Liver (tissue), 2 donors: Measurements from ENCODE around the gene PIWIL4.

Experiments used
- TF ChIP-seq, protein P1 (sequence below): IDR thresholded peaks from 2 replicates; pipeline ENCODE4 v1.6.1; 2016; ENCODE audit warnings: antibody characterized with exemption, mild to moderate bottlenecking
- TF ChIP-seq, protein P2 (sequence below): fragments of 150-350 bp; IDR thresholded peaks from 2 replicates; pipeline ENCODE4 v1.5.1; 2017; ENCODE audit warnings: improper control_type of control experiment, low read depth, low read length; ENCODE audit not compliant: missing input control
- donor health status: healthy.

DNA sequence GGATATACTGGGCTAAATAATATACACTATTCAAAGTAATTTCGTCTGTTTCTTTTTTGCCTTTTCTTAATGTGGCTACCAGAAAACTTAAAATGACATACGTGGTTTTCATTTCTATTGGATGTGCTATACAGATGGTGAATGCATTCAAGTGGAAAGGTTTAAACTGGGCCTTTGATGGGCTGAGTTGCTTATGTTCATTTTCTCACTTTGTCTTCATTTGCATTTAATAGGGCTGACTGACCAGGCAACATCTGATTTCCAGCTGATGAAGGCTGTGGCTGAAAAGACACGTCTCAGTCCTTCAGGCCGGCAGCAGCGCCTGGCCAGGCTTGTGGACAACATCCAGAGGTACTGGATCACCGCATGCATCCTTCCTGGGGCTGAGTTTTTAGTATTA is 27.9 kb downstream of the PIWIL4 start:
- TF ChIP-seq, protein P1, sequence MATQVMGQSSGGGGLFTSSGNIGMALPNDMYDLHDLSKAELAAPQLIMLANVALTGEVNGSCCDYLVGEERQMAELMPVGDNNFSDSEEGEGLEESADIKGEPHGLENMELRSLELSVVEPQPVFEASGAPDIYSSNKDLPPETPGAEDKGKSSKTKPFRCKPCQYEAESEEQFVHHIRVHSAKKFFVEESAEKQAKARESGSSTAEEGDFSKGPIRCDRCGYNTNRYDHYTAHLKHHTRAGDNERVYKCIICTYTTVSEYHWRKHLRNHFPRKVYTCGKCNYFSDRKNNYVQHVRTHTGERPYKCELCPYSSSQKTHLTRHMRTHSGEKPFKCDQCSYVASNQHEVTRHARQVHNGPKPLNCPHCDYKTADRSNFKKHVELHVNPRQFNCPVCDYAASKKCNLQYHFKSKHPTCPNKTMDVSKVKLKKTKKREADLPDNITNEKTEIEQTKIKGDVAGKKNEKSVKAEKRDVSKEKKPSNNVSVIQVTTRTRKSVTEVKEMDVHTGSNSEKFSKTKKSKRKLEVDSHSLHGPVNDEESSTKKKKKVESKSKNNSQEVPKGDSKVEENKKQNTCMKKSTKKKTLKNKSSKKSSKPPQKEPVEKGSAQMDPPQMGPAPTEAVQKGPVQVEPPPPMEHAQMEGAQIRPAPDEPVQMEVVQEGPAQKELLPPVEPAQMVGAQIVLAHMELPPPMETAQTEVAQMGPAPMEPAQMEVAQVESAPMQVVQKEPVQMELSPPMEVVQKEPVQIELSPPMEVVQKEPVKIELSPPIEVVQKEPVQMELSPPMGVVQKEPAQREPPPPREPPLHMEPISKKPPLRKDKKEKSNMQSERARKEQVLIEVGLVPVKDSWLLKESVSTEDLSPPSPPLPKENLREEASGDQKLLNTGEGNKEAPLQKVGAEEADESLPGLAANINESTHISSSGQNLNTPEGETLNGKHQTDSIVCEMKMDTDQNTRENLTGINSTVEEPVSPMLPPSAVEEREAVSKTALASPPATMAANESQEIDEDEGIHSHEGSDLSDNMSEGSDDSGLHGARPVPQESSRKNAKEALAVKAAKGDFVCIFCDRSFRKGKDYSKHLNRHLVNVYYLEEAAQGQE = no peak
- TF ChIP-seq, protein P2, sequence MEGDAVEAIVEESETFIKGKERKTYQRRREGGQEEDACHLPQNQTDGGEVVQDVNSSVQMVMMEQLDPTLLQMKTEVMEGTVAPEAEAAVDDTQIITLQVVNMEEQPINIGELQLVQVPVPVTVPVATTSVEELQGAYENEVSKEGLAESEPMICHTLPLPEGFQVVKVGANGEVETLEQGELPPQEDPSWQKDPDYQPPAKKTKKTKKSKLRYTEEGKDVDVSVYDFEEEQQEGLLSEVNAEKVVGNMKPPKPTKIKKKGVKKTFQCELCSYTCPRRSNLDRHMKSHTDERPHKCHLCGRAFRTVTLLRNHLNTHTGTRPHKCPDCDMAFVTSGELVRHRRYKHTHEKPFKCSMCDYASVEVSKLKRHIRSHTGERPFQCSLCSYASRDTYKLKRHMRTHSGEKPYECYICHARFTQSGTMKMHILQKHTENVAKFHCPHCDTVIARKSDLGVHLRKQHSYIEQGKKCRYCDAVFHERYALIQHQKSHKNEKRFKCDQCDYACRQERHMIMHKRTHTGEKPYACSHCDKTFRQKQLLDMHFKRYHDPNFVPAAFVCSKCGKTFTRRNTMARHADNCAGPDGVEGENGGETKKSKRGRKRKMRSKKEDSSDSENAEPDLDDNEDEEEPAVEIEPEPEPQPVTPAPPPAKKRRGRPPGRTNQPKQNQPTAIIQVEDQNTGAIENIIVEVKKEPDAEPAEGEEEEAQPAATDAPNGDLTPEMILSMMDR = no peak
